Tibial nerve (tissue), 4 donors: ENCODE measurements around the gene GEMIN5. TPM values are rescaled to one million over a fixed set of nuclear protein-coding genes. Genes with fewer than 3 reads are reported as not detected.
A peak's percentile ranks its signal among the peaks of the same experiment; 100 is the strongest.

Experiments
- DNase-seq, 2 donors: peaks; one replicate each; pipeline ENCODE4 v3.0.0-alpha.2; 2019; ENCODE audit warnings: low spot score in 2 of 2
- H3K27ac ChIP-seq, 4 donors: fragments of 200-600 bp; sonication (generic) in 3 of 4; one replicate each; pipeline ENCODE4 v1.5.1; 2017 to 2019; ENCODE audit warnings: mild to moderate bottlenecking in 1 of 4
- H3K27me3 ChIP-seq, 2 donors: fragments of 200-600 bp; sonication (generic) in 1 of 2; one replicate each; pipeline versions ENCODE4 v1.5.1 to v1.6.0; 2017 to 2019
- H3K36me3 ChIP-seq, 3 donors: fragments of 200-600 bp; sonication (generic); one replicate each; pipeline ENCODE4 v1.5.1; 2018 to 2019
- H3K4me1 ChIP-seq, 4 donors: fragments of 200-600 bp; sonication (generic) in 3 of 4; one replicate each; pipeline ENCODE4 v1.5.1; 2017 to 2019
- H3K4me3 ChIP-seq, 4 donors: fragments of 200-600 bp; sonication (generic) in 3 of 4; one replicate each; pipeline ENCODE4 v1.5.1; 2017 to 2019; ENCODE audit warnings: mild to moderate bottlenecking in 1 of 4, moderate library complexity in 1 of 4
- H3K9me3 ChIP-seq, 4 donors: fragments of 200-600 bp; sonication (generic) in 3 of 4; one replicate each; pipeline ENCODE4 v1.5.1; 2017 to 2019
- CTCF ChIP-seq, 5 experiments: fragments of 200-600 bp in 3 of 5; fragments of 450-650 bp in 2 of 5; sonication (generic) in 3 of 5; IDR thresholded peaks; one replicate each; pipeline ENCODE4 v1.5.1; 2016 to 2019; ENCODE audit warnings: antibody characterized with exemption in 5 of 5, mild to moderate bottlenecking in 3 of 5, moderate library complexity in 2 of 5
- EP300 ChIP-seq, 2 donors: sonication (generic); formaldehyde crosslinking; IDR thresholded peaks; one replicate each; pipeline ENCODE4 v1.6.1; 2017; ENCODE audit warnings: antibody characterized with exemption in 2 of 2, mild to moderate bottlenecking in 1 of 2
- POLR2A ChIP-seq, 2 donors: fragments of 450-650 bp; IDR thresholded peaks; one replicate each; pipeline ENCODE4 v1.6.1; 2017; ENCODE audit warnings: antibody characterized with exemption in 2 of 2, mild to moderate bottlenecking in 2 of 2, moderate library complexity in 2 of 2
- WGBS, 2 donors: methylation state at CpG; one replicate each; pipeline ENCODE4 v1.1.5; 2018; 5-methylcytosine and 5-hydroxymethylcytosine counted together
- total RNA-seq, 4 donors: library from RNA; depleted of rRNA; stranded (reverse); fragments of >200 nt; gene quantifications; one replicate each; pipeline ENCODE4 v1.1.0, GENCODE V29; 2016

GEMIN5 gene
- total RNA-seq, 4 donors from 2014 or later = 17.8 to 20.5 (median 18.8) TPM

DNA sequence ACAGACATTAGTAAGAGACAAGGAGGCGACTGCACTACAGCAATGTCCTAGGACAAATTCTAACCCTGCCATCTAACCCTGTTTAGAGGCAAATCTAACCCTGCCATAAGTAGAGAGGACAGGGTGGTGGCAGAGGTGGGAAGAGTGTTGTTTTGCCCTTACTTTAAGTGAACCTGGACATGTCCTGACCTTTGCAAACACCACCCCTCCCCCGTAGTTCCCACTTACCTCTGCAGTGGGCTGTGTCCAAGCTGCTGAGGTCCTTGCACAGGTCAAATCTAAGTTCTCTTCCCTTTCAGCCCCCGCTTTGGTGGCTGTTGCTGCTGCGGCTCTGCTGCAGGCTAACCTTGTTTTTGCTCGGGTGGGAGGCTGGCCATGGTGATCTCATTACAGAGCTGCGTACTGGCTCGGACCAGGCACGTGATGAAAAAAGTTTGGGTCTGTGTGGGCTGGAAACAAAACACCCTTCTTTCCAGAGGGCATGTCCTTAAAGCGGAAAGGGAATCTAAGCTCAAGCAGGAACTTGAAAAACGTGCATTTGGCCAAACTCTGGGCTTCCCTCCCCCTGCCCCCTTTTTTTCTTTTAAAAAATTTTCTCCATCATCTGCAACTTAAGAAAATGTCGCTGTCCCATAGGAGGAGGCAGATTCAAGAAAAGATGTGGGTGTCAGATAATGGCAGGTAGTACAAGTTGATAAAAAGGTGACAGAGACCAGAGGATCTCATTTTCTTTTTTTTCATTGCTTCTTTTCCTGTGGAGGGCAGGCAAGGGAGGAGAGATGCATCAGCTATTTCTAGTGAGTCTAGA lies 87.6 kb downstream of the GEMIN5 start, which contains the start of gene FAXDC2:
Gene FAXDC2 (minus strand): TSS at position 349 of the 808 bp plus-strand sequence. CDS start 12,425 bp downstream, outside the sequence.
- DNase-seq = peak; percentile 78 to 85
- WGBS, 2 donors = 2% methylated on average over 11 of the region's 11 CpGs
- Histone ChIP-seq H3K36me3 (peaks cover 0 to 9% (median 0%) of the 10 kb centered on the region in 3 donors), H3K27me3 (no peaks in the 10 kb centered on the region), H3K4me3 (peak within 1 kb of the TSS; percentile 45 to 66 (median 51)), H3K27ac (peak within 1 kb of the TSS; percentile 79 to 93 (median 86)), H3K9me3 (no peaks in the 10 kb centered on the region), H3K4me1 (peaks cover 0 to 51% (median 15%) of the 10 kb centered on the region in 4 donors)
- TF ChIP-seq POLR2A (IDR thresholded peaks at IDR 0.05) = peak; percentile 49 to 81
- peak; percentile 38 to 95 for TF ChIP-seq EP300 (IDR thresholded peaks at IDR 0.05)
- peak in 1 of 5 experiments; percentile 11 for TF ChIP-seq CTCF (IDR thresholded peaks at IDR 0.05)

GRCh38 chr5:154849791-154850201 lies 88.2 kb downstream of the GEMIN5 start:
- no peaks in the 10 kb centered on the region for H3K9me3 ChIP-seq
- H3K36me3 ChIP-seq = peaks cover 0 to 9% (median 0%) of the 10 kb centered on the region in 3 donors
- 12% methylated on average over 2 of the region's 2 CpGs for WGBS, 2 donors
- peak overlapping the region; percentile 45 to 66 (median 51) for H3K4me3 ChIP-seq
- H3K27ac ChIP-seq = peak overlapping the region; percentile 79 to 93 (median 86)
- peaks cover 0 to 58% (median 15%) of the 10 kb centered on the region in 4 donors for H3K4me1 ChIP-seq
- H3K27me3 ChIP-seq = no peaks in the 10 kb centered on the region
- no peak for DNase-seq
- no peak for TF ChIP-seq EP300 (IDR thresholded peaks at IDR 0.05)
- TF ChIP-seq CTCF (IDR thresholded peaks at IDR 0.05) = no peak
- no peak for TF ChIP-seq POLR2A (IDR thresholded peaks at IDR 0.05)

- TF ChIP-seq POLR2A (IDR thresholded peaks at IDR 0.05) = no peak
- TF ChIP-seq EP300 (IDR thresholded peaks at IDR 0.05) = no peak
- TF ChIP-seq CTCF (IDR thresholded peaks at IDR 0.05) = no peak
- H3K27ac ChIP-seq = peak overlapping the region; percentile 79 to 93 (median 86)
- WGBS, 2 donors = 22 to 33% methylated on average over 6 of the region's 6 CpGs
- peak overlapping the region; percentile 45 to 66 (median 51) for H3K4me3 ChIP-seq
- no peaks in the 10 kb centered on the region for H3K9me3 ChIP-seq
- H3K4me1 ChIP-seq = peaks cover 0 to 63% (median 15%) of the 10 kb centered on the region in 4 donors
- H3K36me3 ChIP-seq = peaks cover 0 to 9% (median 0%) of the 10 kb centered on the region in 3 donors
- no peaks in the 10 kb centered on the region for H3K27me3 ChIP-seq
- no peak for DNase-seq
These were observed 88.7 kb downstream of the GEMIN5 start for GRCh38 chr5:154849264-154849785.

DNA sequence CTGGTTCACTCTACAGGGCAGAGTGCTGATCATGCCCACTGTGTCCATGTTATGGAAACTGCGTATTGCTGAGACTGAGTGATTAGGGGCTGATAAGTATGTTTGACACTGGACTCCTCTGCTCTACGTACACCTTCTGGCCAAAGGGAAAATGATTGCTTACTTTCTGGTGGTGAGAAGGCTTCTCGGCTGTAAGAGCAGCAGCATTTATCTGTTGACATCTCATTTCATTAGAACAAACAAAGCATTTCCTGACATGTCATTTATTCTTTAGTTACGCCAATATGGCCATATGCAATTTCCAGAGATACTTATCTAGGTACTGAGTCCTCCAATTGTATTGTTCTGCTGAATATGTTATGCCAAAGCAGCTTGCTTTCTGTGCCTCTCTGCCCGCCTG lies 93.2 kb downstream of the GEMIN5 start:
- H3K27me3 ChIP-seq = no peaks in the 10 kb centered on the region
- peak overlapping the region in 1 of 4 donors; percentile 12 for H3K27ac ChIP-seq
- no peak overlapping the region for H3K4me3 ChIP-seq
- WGBS, 2 donors = 76 to 79% methylated on average over 5 of the region's 5 CpGs
- DNase-seq = no peak
- H3K4me1 ChIP-seq = peaks cover 0 to 76% (median 13%) of the 10 kb centered on the region in 4 donors
- peaks cover 0 to 13% (median 0%) of the 10 kb centered on the region in 3 donors for H3K36me3 ChIP-seq
- no peak for TF ChIP-seq POLR2A (IDR thresholded peaks at IDR 0.05)
- no peak for TF ChIP-seq EP300 (IDR thresholded peaks at IDR 0.05)
- no peak for TF ChIP-seq CTCF (IDR thresholded peaks at IDR 0.05)
- H3K9me3 ChIP-seq = no peaks in the 10 kb centered on the region
